ENCODE measurements around the gene LENG1.
"Not testable (repeated sequence)": the region's sequence is repeated elsewhere in the genome, so short reads cannot be mapped to it uniquely, and the experiment has no call there.

DNA sequence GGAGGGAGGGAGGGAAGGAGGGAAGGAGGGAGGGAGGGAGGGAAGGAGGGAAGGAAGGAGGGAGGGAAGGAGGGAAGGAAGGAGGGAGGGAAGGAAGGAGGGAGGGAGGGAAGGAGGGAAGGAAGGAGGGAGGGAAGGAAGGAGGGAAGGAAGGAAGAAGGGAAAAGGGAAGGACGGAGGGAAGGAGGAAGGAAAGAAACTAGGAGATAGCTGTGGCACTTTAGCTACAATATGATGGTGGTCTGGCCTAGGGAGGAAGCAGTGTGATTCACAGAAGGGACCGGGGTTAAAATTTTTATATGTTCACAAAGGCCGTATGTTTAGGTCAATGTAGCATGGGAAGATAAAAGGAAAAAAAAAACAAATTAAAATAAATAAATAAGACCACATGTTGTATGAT is 22.4 kb upstream of the LENG1 start:
- TF ChIP-seq, protein P1, sequence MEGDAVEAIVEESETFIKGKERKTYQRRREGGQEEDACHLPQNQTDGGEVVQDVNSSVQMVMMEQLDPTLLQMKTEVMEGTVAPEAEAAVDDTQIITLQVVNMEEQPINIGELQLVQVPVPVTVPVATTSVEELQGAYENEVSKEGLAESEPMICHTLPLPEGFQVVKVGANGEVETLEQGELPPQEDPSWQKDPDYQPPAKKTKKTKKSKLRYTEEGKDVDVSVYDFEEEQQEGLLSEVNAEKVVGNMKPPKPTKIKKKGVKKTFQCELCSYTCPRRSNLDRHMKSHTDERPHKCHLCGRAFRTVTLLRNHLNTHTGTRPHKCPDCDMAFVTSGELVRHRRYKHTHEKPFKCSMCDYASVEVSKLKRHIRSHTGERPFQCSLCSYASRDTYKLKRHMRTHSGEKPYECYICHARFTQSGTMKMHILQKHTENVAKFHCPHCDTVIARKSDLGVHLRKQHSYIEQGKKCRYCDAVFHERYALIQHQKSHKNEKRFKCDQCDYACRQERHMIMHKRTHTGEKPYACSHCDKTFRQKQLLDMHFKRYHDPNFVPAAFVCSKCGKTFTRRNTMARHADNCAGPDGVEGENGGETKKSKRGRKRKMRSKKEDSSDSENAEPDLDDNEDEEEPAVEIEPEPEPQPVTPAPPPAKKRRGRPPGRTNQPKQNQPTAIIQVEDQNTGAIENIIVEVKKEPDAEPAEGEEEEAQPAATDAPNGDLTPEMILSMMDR (IDR thresholded peaks at IDR 0.05; ENCODE audit: poor library complexity) = not testable (repeated sequence)
- not testable (repeated sequence) for TF ChIP-seq EZH2 (IDR thresholded peaks at IDR 0.05; ENCODE audit: borderline replicate concordance)

Measured in hepatocyte (in vitro differentiated cells).